Ovary (tissue), 3 donors: Measurements from ENCODE around the gene PTCH1.

Experiments
- EP300 ChIP-seq: sonication (generic); formaldehyde crosslinking; IDR thresholded peaks from one replicate; pipeline ENCODE4 v1.6.1; 2017; ENCODE audit warnings: antibody characterized with exemption
- POLR2A ChIP-seq: fragments of 450-650 bp; IDR thresholded peaks from one replicate; pipeline ENCODE4 v1.6.1; 2017; ENCODE audit warnings: antibody characterized with exemption, mild to moderate bottlenecking, moderate library complexity
- TF ChIP-seq, protein P1 (sequence below), 3 donors: fragments of 450-650 bp in 2 of 3; fragments of 200-600 bp in 1 of 3; IDR thresholded peaks; one replicate each; pipeline versions ENCODE4 v1.5.1 to v1.8.0; 2016 to 2022; ENCODE audit warnings: antibody characterized with exemption in 3 of 3, mild to moderate bottlenecking in 1 of 3
- donor health status: DM: no; HTN: no; CAD: no.

DNA sequence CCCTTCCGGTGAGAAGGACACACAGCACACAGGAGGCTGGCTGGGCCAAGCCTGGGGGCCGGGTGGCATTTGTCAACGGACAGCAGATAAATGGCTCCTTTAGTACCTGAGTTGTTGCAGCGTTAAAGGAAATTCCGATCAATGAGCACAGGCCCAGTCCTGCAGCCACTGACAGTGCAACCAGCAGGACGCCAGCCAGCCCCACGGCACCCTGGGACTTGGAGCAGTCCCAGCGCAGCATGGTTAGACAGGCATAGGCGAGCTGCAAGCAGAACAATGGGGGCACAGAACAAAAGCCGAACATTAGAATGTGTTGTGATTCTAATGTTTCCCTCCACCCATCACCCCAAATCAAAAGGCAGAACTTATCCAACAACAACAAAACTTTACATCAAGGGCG lies 39.3 kb downstream of the PTCH1 start:
- no peak for TF ChIP-seq EP300
- TF ChIP-seq, protein P1, sequence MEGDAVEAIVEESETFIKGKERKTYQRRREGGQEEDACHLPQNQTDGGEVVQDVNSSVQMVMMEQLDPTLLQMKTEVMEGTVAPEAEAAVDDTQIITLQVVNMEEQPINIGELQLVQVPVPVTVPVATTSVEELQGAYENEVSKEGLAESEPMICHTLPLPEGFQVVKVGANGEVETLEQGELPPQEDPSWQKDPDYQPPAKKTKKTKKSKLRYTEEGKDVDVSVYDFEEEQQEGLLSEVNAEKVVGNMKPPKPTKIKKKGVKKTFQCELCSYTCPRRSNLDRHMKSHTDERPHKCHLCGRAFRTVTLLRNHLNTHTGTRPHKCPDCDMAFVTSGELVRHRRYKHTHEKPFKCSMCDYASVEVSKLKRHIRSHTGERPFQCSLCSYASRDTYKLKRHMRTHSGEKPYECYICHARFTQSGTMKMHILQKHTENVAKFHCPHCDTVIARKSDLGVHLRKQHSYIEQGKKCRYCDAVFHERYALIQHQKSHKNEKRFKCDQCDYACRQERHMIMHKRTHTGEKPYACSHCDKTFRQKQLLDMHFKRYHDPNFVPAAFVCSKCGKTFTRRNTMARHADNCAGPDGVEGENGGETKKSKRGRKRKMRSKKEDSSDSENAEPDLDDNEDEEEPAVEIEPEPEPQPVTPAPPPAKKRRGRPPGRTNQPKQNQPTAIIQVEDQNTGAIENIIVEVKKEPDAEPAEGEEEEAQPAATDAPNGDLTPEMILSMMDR (IDR thresholded peaks at IDR 0.05) = no peak
- no peak for TF ChIP-seq POLR2A
